Measurements from ENCODE around the gene HSD11B1L.

DNA sequence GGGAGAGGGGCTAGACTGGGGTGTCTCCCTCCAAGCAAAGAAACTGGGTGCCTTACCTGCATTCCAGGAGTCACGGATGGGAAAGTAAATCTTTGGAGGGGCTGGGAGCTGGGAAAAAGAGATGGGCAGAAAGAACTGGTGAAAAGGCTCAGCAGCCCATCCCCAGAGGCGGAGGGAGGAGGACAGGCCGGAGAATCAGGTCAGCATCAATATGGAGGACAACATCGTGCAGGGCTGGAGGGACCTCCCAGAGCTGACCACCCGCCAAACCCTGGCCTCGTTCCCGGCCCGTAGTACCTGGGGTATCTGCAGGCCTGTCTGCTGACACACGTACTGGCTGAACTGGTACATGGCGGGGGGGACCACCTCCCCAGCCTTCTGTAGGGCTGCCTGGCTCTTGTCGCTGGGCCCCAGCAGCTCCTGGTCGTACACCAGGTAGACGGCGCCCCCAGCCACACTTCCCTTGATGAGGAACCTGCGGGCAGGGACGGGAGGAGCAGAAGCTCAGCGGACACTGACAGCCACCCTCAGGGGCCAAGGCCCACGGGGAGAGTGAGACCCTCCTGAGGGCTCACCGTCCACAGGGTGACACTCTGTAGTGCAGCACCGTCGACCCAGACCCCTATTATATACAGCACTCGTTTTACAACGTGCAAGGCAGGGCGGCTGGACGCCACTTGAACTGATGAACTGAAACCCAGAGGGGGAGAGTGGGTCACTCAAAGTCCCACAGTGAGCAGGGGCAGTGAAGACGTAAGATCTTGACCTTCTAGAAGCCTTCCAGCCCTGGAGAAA, 1.3 kb upstream of the HSD11B1L start:
- TF ChIP-seq, protein P1, sequence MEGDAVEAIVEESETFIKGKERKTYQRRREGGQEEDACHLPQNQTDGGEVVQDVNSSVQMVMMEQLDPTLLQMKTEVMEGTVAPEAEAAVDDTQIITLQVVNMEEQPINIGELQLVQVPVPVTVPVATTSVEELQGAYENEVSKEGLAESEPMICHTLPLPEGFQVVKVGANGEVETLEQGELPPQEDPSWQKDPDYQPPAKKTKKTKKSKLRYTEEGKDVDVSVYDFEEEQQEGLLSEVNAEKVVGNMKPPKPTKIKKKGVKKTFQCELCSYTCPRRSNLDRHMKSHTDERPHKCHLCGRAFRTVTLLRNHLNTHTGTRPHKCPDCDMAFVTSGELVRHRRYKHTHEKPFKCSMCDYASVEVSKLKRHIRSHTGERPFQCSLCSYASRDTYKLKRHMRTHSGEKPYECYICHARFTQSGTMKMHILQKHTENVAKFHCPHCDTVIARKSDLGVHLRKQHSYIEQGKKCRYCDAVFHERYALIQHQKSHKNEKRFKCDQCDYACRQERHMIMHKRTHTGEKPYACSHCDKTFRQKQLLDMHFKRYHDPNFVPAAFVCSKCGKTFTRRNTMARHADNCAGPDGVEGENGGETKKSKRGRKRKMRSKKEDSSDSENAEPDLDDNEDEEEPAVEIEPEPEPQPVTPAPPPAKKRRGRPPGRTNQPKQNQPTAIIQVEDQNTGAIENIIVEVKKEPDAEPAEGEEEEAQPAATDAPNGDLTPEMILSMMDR (IDR thresholded peaks at IDR 0.05 in 2 of 3, conservative IDR thresholded peaks at IDR 0.05 in 1 of 3; ENCODE audit: borderline replicate concordance in 1 of 3, insufficient read depth in 1 of 3, low read depth in 2 of 3, low read length in 2 of 3): no peak
- TF ChIP-seq JUND (IDR thresholded peaks at IDR 0.05): no peak
- TF ChIP-seq, protein P2, sequence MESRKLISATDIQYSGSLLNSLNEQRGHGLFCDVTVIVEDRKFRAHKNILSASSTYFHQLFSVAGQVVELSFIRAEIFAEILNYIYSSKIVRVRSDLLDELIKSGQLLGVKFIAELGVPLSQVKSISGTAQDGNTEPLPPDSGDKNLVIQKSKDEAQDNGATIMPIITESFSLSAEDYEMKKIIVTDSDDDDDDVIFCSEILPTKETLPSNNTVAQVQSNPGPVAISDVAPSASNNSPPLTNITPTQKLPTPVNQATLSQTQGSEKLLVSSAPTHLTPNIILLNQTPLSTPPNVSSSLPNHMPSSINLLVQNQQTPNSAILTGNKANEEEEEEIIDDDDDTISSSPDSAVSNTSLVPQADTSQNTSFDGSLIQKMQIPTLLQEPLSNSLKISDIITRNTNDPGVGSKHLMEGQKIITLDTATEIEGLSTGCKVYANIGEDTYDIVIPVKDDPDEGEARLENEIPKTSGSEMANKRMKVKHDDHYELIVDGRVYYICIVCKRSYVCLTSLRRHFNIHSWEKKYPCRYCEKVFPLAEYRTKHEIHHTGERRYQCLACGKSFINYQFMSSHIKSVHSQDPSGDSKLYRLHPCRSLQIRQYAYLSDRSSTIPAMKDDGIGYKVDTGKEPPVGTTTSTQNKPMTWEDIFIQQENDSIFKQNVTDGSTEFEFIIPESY (IDR thresholded peaks at IDR 0.05; ENCODE audit: extremely low read depth, insufficient replicate concordance, low read length): no peak
- TF ChIP-seq ZFX (IDR thresholded peaks at IDR 0.05): no peak
- TF ChIP-seq, protein P3, sequence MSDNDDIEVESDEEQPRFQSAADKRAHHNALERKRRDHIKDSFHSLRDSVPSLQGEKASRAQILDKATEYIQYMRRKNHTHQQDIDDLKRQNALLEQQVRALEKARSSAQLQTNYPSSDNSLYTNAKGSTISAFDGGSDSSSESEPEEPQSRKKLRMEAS (IDR thresholded peaks at IDR 0.05): no peak
- TF ChIP-seq EGR1 (IDR thresholded peaks at IDR 0.05; ENCODE audit: low read depth): no peak
- no peak for TF ChIP-seq POLR2A (IDR thresholded peaks at IDR 0.05; ENCODE audit: borderline replicate concordance, extremely low read depth, insufficient read depth, insufficient read length)
- no peak for TF ChIP-seq POLR2AphosphoS5 (IDR thresholded peaks at IDR 0.05; ENCODE audit: low read depth, low read length)
- TF ChIP-seq SP1 (IDR thresholded peaks at IDR 0.05; ENCODE audit: low read depth): no peak
